ENCODE measurements around the gene TM9SF4.
A peak's percentile ranks its signal among the peaks of the same experiment; 100 is the strongest.

TM9SF4 gene

GRCh38 chr20:32109392-32110172 lies at the start of gene TM9SF4:
Gene TM9SF4 (plus strand): TSS chr20:32109714. CDS start chr20:32109741, 27 bp downstream.
- DNase-seq (ENCODE audit: low read depth), result peak; percentile 96
- TF ChIP-seq, protein P1, sequence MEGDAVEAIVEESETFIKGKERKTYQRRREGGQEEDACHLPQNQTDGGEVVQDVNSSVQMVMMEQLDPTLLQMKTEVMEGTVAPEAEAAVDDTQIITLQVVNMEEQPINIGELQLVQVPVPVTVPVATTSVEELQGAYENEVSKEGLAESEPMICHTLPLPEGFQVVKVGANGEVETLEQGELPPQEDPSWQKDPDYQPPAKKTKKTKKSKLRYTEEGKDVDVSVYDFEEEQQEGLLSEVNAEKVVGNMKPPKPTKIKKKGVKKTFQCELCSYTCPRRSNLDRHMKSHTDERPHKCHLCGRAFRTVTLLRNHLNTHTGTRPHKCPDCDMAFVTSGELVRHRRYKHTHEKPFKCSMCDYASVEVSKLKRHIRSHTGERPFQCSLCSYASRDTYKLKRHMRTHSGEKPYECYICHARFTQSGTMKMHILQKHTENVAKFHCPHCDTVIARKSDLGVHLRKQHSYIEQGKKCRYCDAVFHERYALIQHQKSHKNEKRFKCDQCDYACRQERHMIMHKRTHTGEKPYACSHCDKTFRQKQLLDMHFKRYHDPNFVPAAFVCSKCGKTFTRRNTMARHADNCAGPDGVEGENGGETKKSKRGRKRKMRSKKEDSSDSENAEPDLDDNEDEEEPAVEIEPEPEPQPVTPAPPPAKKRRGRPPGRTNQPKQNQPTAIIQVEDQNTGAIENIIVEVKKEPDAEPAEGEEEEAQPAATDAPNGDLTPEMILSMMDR (conservative IDR thresholded peaks at IDR 0.05; ENCODE audit: low read depth, low read length), result no peak
- H3K4me3 ChIP-seq (ENCODE audit: low read depth, low read length), result peak within 1 kb of the TSS; percentile 98

GRCh38 chr20:32062776-32063170 lies 46.7 kb upstream of the TM9SF4 start:
- no peak for DNase-seq (ENCODE audit: low read depth)
- H3K4me3 ChIP-seq (ENCODE audit: low read depth, low read length), result no peak overlapping the region
- TF ChIP-seq, protein P1 (conservative IDR thresholded peaks at IDR 0.05; ENCODE audit: low read depth, low read length), result no peak

GRCh38 chr20:32063695-32064094 lies 45.8 kb upstream of the TM9SF4 start:
- no peak for DNase-seq (ENCODE audit: low read depth)
- TF ChIP-seq, protein P1 (conservative IDR thresholded peaks at IDR 0.05; ENCODE audit: low read depth, low read length), result no peak
- H3K4me3 ChIP-seq (ENCODE audit: low read depth, low read length), result no peak overlapping the region

GRCh38 chr20:32064667-32065066 lies 44.8 kb upstream of the TM9SF4 start:
- no peak overlapping the region for H3K4me3 ChIP-seq (ENCODE audit: low read depth, low read length)
- DNase-seq (ENCODE audit: low read depth), result no peak
- TF ChIP-seq, protein P1 (conservative IDR thresholded peaks at IDR 0.05; ENCODE audit: low read depth, low read length), result no peak

GRCh38 chr20:32067234-32067821 lies 42.2 kb upstream of the TM9SF4 start:
- TF ChIP-seq, protein P1 (conservative IDR thresholded peaks at IDR 0.05; ENCODE audit: low read depth, low read length), result no peak
- peak; percentile 83 for DNase-seq (ENCODE audit: low read depth)
- no peak overlapping the region for H3K4me3 ChIP-seq (ENCODE audit: low read depth, low read length)

DNA sequence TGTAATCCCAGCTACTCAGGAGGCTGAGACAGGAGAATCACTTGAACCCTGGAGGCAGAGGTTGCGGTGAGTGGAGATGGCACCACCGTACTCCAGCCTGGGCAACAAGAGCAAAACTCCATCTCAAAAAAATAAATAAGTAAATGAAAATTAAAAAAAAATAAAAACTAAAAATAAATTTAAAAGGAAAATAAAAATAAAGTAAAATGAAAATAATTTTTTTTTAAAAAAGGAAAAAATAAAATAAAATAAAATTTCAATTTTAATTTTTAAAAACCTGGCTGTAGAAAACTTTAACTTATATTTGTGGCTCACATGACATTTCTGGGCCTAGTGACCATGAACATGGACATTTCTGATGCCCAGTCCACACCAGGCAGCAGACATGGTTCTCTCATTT lies 41.3 kb upstream of the TM9SF4 start:
- TF ChIP-seq, protein P1 (conservative IDR thresholded peaks at IDR 0.05; ENCODE audit: low read depth, low read length), result no peak
- no peak for DNase-seq (ENCODE audit: low read depth)
- no peak overlapping the region for H3K4me3 ChIP-seq (ENCODE audit: low read depth, low read length)

Data from choroid plexus epithelial cell (primary cell).